Amygdala (tissue), 56 donors: ENCODE measurements around the gene SETD1A.
A peak's percentile ranks its signal among the peaks of the same experiment; 100 is the strongest.
"Not testable (repeated sequence)": the region's sequence is repeated elsewhere in the genome, so short reads cannot be mapped to it uniquely, and the experiment has no call there.

Source experiments
- DNase-seq, 56 donors: peaks; one replicate each; lab custom pipeline; 2025; lab: John Stamatoyannopoulos, UW

Gene SETD1A

GRCh38 chr16:31008551-31008950, 51.0 kb downstream of the SETD1A start:
- no peak for DNase-seq

- DNase-seq, result no peak
Measured at GRCh38 chr16:31009120-31009519, 51.6 kb downstream of the SETD1A start.

GRCh38 chr16:31009894-31010584, 52.5 kb downstream of the SETD1A start:
- DNase-seq, result peak in 2 of 56 donors; percentile 5 to 64

- peak in 43 of 56 donors; percentile 22 to 76 (median 48) for DNase-seq
Measured at GRCh38 chr16:31010585-31011325, 53.2 kb downstream of the SETD1A start, which contains the start of gene STX1B. TSS of gene STX1B (minus strand) at chr16:31010638. CDS start at chr16:31010396, 242 bp downstream.

- not testable (repeated sequence) for DNase-seq
Measured at GRCh38 chr16:31011815-31012214, 54.3 kb downstream of the SETD1A start.

GRCh38 chr16:31013292-31013691, 55.7 kb downstream of the SETD1A start:
- not testable (repeated sequence) for DNase-seq

- no peak for DNase-seq
Measured at GRCh38 chr16:31016018-31016417, 58.5 kb downstream of the SETD1A start.

GRCh38 chr16:31017756-31018155, 60.2 kb downstream of the SETD1A start:
- not testable (repeated sequence) for DNase-seq

- DNase-seq, result no peak
Measured at GRCh38 chr16:31020536-31020935, 63.0 kb downstream of the SETD1A start.

GRCh38 chr16:31022544-31023251, 65.1 kb downstream of the SETD1A start:
- DNase-seq, result no peak

- DNase-seq, result no peak
Measured at GRCh38 chr16:31023252-31023602, 65.7 kb downstream of the SETD1A start.

- DNase-seq, result no peak
Measured at GRCh38 chr16:31023627-31024226, 66.2 kb downstream of the SETD1A start.

GRCh38 chr16:31025339-31025738, 67.8 kb downstream of the SETD1A start:
- DNase-seq, result no peak

GRCh38 chr16:31029272-31029671, 71.7 kb downstream of the SETD1A start:
- no peak for DNase-seq

- no peak for DNase-seq
Measured at GRCh38 chr16:31031276-31031675, 73.7 kb downstream of the SETD1A start.

- peak; percentile 89 to 100 (median 96) for DNase-seq
Measured at GRCh38 chr16:31032736-31033708, 75.5 kb downstream of the SETD1A start, which contains the start of gene STX4. TSS of gene STX4 (plus strand) at chr16:31033558. CDS start at chr16:31033806, 248 bp downstream.

- DNase-seq, result peak; percentile 9 to 91 (median 78)
Measured at GRCh38 chr16:31033709-31034492, 76.3 kb downstream of the SETD1A start.
